CD14-positive monocyte (primary cell): ENCODE data around the gene SETDB1. TPM values are rescaled to one million over a fixed set of nuclear protein-coding genes. Genes with fewer than 3 reads are reported as not detected.

Experiments used
- DNase-seq, 3 donors: peaks; one replicate each; pipeline ENCODE4 v3.0.0-alpha.2; 2011 to 2022
- H2AFZ ChIP-seq: 2 replicates; pipeline ENCODE4 v1.6.0; 2012; ENCODE audit warnings: mild to moderate bottlenecking, low read depth, low read length, inconsistent platforms; ENCODE audit not compliant: insufficient read depth, poor library complexity, severe bottlenecking
- H3K27ac ChIP-seq, 2 donors: 1 replicate in 1 of 2; 2 replicates in 1 of 2; pipeline ENCODE4 v1.5.1; 2012 to 2013; ENCODE audit warnings: low read length in 2 of 2, control low read depth in 1 of 2, inconsistent platforms in 1 of 2, low read depth in 1 of 2, mild to moderate bottlenecking in 1 of 2
- H3K27me3 ChIP-seq, 2 donors: one replicate each; pipeline versions ENCODE4 v1.6.0 to v1.6.1; 2011 to 2013; ENCODE audit warnings: low read length in 2 of 2; ENCODE audit not compliant: control insufficient read depth in 2 of 2, insufficient read depth in 2 of 2
- H3K36me3 ChIP-seq, 2 donors: replicated peaks in 1 of 2; 1 replicate in 1 of 2; 2 replicates in 1 of 2; pipeline versions ENCODE4 v1.5.1 to v1.6.1; 2012 to 2013; ENCODE audit warnings: low read length in 2 of 2, control low read depth in 1 of 2, inconsistent platforms in 1 of 2, mild to moderate bottlenecking in 1 of 2; ENCODE audit not compliant: insufficient read depth in 2 of 2, control insufficient read depth in 1 of 2
- H3K4me1 ChIP-seq, 2 donors: 1 replicate in 1 of 2; 2 replicates in 1 of 2; pipeline versions ENCODE4 v1.5.1 to v1.6.1; 2012 to 2013; ENCODE audit warnings: low read length in 2 of 2, control low read depth in 1 of 2, inconsistent platforms in 1 of 2, mild to moderate bottlenecking in 1 of 2, moderate library complexity in 1 of 2; ENCODE audit not compliant: insufficient read depth in 2 of 2, control insufficient read depth in 1 of 2
- H3K4me2 ChIP-seq: replicated peaks from 2 replicates; pipeline ENCODE3; 2012; ENCODE audit warnings: low read length, moderate library complexity, mild to moderate bottlenecking; ENCODE audit not compliant: poor library complexity, severe bottlenecking; ENCODE audit errors: extremely low read depth
- H3K4me3 ChIP-seq, 3 experiments: fragments of 200-600 bp in 1 of 3; sonication (generic) in 1 of 3; replicated peaks in 1 of 3; 1 replicate in 2 of 3; 2 replicates in 1 of 3; pipeline ENCODE4 v1.5.1; 2011 to 2013; ENCODE audit warnings: low read length in 3 of 3, mild to moderate bottlenecking in 3 of 3, control low read depth in 2 of 3, low read depth in 2 of 3, inconsistent platforms in 1 of 3, moderate library complexity in 1 of 3
- H3K79me2 ChIP-seq: 2 replicates; pipeline ENCODE4 v1.6.0; 2012; ENCODE audit warnings: mild to moderate bottlenecking, control low read depth, inconsistent platforms, low read length, moderate library complexity; ENCODE audit not compliant: insufficient read depth
- H3K9ac ChIP-seq: 2 replicates; pipeline ENCODE4 v1.6.0; 2017; ENCODE audit warnings: low read length, mild to moderate bottlenecking; ENCODE audit not compliant: insufficient read depth, poor library complexity, severe bottlenecking
- H3K9me3 ChIP-seq, 2 donors: replicated peaks in 1 of 2; 1 replicate in 1 of 2; 2 replicates in 1 of 2; pipeline versions ENCODE4 v1.5.1 to v1.6.1; 2012 to 2013; ENCODE audit warnings: low read length in 2 of 2, control low read depth in 1 of 2; ENCODE audit not compliant: control insufficient read depth in 1 of 2, insufficient read depth in 1 of 2
- H4K20me1 ChIP-seq: 2 replicates; pipeline ENCODE4 v1.6.0; 2012; ENCODE audit warnings: mild to moderate bottlenecking, low read length, control low read depth, moderate library complexity; ENCODE audit not compliant: insufficient read depth
- H3K27ac Mint-ChIP-seq, 7 donors: one replicate each; pipeline ENCODE4 v1.8.0; 2020; ENCODE audit warnings: mild to moderate bottlenecking in 7 of 7, mixed read lengths in 7 of 7, moderate library complexity in 6 of 7, inconsistent platforms in 2 of 7
- H3K27me3 Mint-ChIP-seq, 3 donors: one replicate each; pipeline ENCODE4 v1.8.0; 2021 to 2022; ENCODE audit warnings: low read depth in 3 of 3, mild to moderate bottlenecking in 3 of 3, mixed read lengths in 3 of 3, moderate library complexity in 3 of 3, inconsistent platforms in 1 of 3
- H3K36me3 Mint-ChIP-seq, 2 donors: one replicate each; pipeline ENCODE4 v1.8.0; 2020; ENCODE audit warnings: mixed read lengths in 2 of 2, inconsistent platforms in 1 of 2, mild to moderate bottlenecking in 1 of 2
- H3K4me1 Mint-ChIP-seq: one replicate; pipeline ENCODE4 v1.8.0; 2020; ENCODE audit warnings: mild to moderate bottlenecking, mixed read lengths
- H3K4me3 Mint-ChIP-seq, 2 donors: one replicate each; pipeline ENCODE4 v1.8.0; 2020; ENCODE audit warnings: mild to moderate bottlenecking in 2 of 2, mixed read lengths in 2 of 2, moderate library complexity in 1 of 2
- H3K9me3 Mint-ChIP-seq, 7 donors: one replicate each; pipeline ENCODE4 v1.8.0; 2020 to 2022; ENCODE audit warnings: mixed read lengths in 7 of 7, mild to moderate bottlenecking in 6 of 7, moderate library complexity in 6 of 7, inconsistent platforms in 2 of 7
- CTCF ChIP-seq: fragments of 200-600 bp; IDR thresholded peaks from one replicate; pipeline ENCODE4 v1.8.0; 2022; ENCODE audit warnings: antibody characterized with exemption, mild to moderate bottlenecking
- WGBS: methylation state at CpG from one replicate; pipeline ENCODE4 v1.1.5; 2013; ENCODE audit warnings: missing lambda C conversion rate; ENCODE audit not compliant: insufficient coverage; 5-methylcytosine and 5-hydroxymethylcytosine counted together
- intact Hi-C, 2 donors: fragments of 100-400 bp; cut with micrococcal nuclease; formaldehyde crosslinking; loops; one replicate each; pipeline versions ENCODE4 v1.15.0 to v1.15.1; 2023
- polyA plus RNA-seq, 3 donors: library from polyadenylated mRNA; depleted of rRNA in 1 of 3; unstranded in 2 of 3; stranded (reverse) in 1 of 3; fragments of 300-500 nt in 2 of 3; fragments of >200 nt in 1 of 3; fragmentation: Illumina TruSeq in 2 of 3; gene quantifications; 1 replicate in 2 of 3; 2 replicates in 1 of 3; pipeline ENCODE4 v1.2.3, GENCODE V29; 2012 to 2021

Gene SETDB1
- polyA plus RNA-seq, 3 donors = 13.9 to 69.4 (median 15.5) TPM

- H3K4me3 Mint-ChIP-seq = peak overlapping the region; percentile 41 to 90
- H3K4me2 ChIP-seq = peak overlapping the region; percentile 98
- DNase-seq = peak; percentile 30 to 41 (median 31)
- H3K27ac Mint-ChIP-seq = peak overlapping the region; percentile 59 to 90 (median 81)
- H3K9ac ChIP-seq = peak overlapping the region; percentile 6
- H3K9me3 Mint-ChIP-seq = no peaks in the 10 kb centered on the region
- 39% methylated on average over 7 of the region's 11 CpGs for WGBS
- H3K27ac ChIP-seq = peak overlapping the region; percentile 33 to 84
- peaks cover 81% of the 10 kb centered on the region for H3K79me2 ChIP-seq
- H3K4me1 ChIP-seq = peaks cover 45 to 54% of the 10 kb centered on the region in 2 donors
- H3K27me3 Mint-ChIP-seq = no peaks in the 10 kb centered on the region
- peak overlapping the region in 1 of 3 experiments; percentile 88 for H3K4me3 ChIP-seq
- intact Hi-C loops = loop anchor here (5.0 to 10.0 kb wide), 3 partner anchors 36 to 206 kb away; partner anchors contain the start of genes CTSS (in 1 of the 2), MINDY1 (in 1 of the 2), PRUNE1 (in 1 of the 2) and SETDB1 (in 1 of the 2)
- no peak for TF ChIP-seq CTCF
- H3K4me1 Mint-ChIP-seq = peaks cover 52% of the 10 kb centered on the region
- H3K36me3 ChIP-seq = peaks cover 30 to 37% of the 10 kb centered on the region in 2 donors
- peaks cover 31 to 39% of the 10 kb centered on the region in 2 donors for H3K36me3 Mint-ChIP-seq
- H3K9me3 ChIP-seq = no peaks in the 10 kb centered on the region
- no peaks in the 10 kb centered on the region for H3K27me3 ChIP-seq
- no peak overlapping the region for H2AFZ ChIP-seq
- peaks cover 78% of the 10 kb centered on the region for H4K20me1 ChIP-seq
These were observed 44.8 kb downstream of the SETDB1 start for GRCh38 chr1:150970808-150971582.

GRCh38 chr1:150971583-150972416 is 45.6 kb downstream of the SETDB1 start:
- Histone ChIP-seq H3K36me3 (peaks cover 22 to 29% of the 10 kb centered on the region in 2 donors), H4K20me1 (peaks cover 70% of the 10 kb centered on the region), H3K27me3 (no peaks in the 10 kb centered on the region), H3K4me3 (peak overlapping the region in 1 of 3 experiments; percentile 88), H3K79me2 (peaks cover 85% of the 10 kb centered on the region), H2AFZ (no peak overlapping the region), H3K4me1 (peaks cover 53 to 62% of the 10 kb centered on the region in 2 donors), H3K4me2 (peak overlapping the region; percentile 98), H3K9me3 (no peaks in the 10 kb centered on the region), H3K9ac (peak overlapping the region; percentile 6), H3K27ac (peak overlapping the region; percentile 33 to 84)
- peak; percentile 48 for TF ChIP-seq CTCF
- Mint-ChIP-seq H3K9me3 (no peaks in the 10 kb centered on the region), H3K36me3 (peaks cover 23 to 31% of the 10 kb centered on the region in 2 donors), H3K4me3 (peak overlapping the region; percentile 86 to 90), H3K4me1 (peaks cover 60% of the 10 kb centered on the region), H3K27ac (peak overlapping the region; percentile 59 to 90 (median 81)), H3K27me3 (no peaks in the 10 kb centered on the region)
- 83% methylated on average over 2 of the region's 6 CpGs for WGBS
- intact Hi-C loops = loop anchor here (5.0 to 10.0 kb wide), 3 partner anchors 36 to 207 kb away; partner anchors contain the start of genes CTSS (in 1 of the 2), MINDY1 (in 1 of the 2), PRUNE1 (in 1 of the 2) and SETDB1 (in 1 of the 2)
- DNase-seq = peak; percentile 27 to 47 (median 30)
